B cell (primary cell): ENCODE measurements around the gene CPA5. TPM values are rescaled to one million over a fixed set of nuclear protein-coding genes. Genes with fewer than 3 reads are reported as not detected.

Experiments used
- ATAC-seq: fragments of 200-7000 bp; cut with Tn5 transposase; one replicate; pipeline ENCODE4 v1.10.0; 2021; ENCODE audit warnings: low read depth, mild to moderate bottlenecking, moderate number of reproducible peaks, moderate library complexity
- CTCF ChIA-PET: fragments of 350-600 bp; sonication (Branson Sonifier 250); formaldehyde crosslinking; loops from one replicate; lab custom pipeline; 2021; ENCODE audit warnings: antibody characterized with exemption, inconsistent platforms; lab: Charles Lee
- POLR2A ChIA-PET: fragments of 350-600 bp; sonication (Branson Sonifier 250); formaldehyde crosslinking; loops from one replicate; lab custom pipeline; 2021; ENCODE audit warnings: antibody characterized with exemption; lab: Charles Lee
- DNase-seq: peaks from one replicate; pipeline ENCODE4 v3.0.0; 2013
- H2AFZ ChIP-seq: 2 replicates; pipeline ENCODE4 v1.6.1; 2012; ENCODE audit warnings: mild to moderate bottlenecking, low read depth, low read length; ENCODE audit not compliant: insufficient read depth, poor library complexity, severe bottlenecking
- H3K27ac ChIP-seq, 2 donors: 1 replicate in 1 of 2; 2 replicates in 1 of 2; pipeline ENCODE4 v1.5.1; 2012 to 2013; ENCODE audit warnings: low read length in 2 of 2, mild to moderate bottlenecking in 2 of 2, moderate library complexity in 1 of 2
- H3K27me3 ChIP-seq, 4 experiments: fragments of 200-600 bp in 1 of 4; sonication (generic) in 1 of 4; replicated peaks in 1 of 4; 1 replicate in 2 of 4; 2 replicates in 2 of 4; pipeline versions ENCODE4 v1.6.1 to v1.7.0; 2013 to 2016; ENCODE audit warnings: low read length in 3 of 4, mild to moderate bottlenecking in 2 of 4, mixed read lengths in 1 of 4, moderate library complexity in 1 of 4; ENCODE audit not compliant: insufficient read depth in 4 of 4, control insufficient read depth in 3 of 4; ENCODE audit errors: control extremely low read depth in 1 of 4
- H3K36me3 ChIP-seq, 2 experiments: replicated peaks in 1 of 2; 1 replicate in 1 of 2; 2 replicates in 1 of 2; pipeline versions ENCODE4 v1.6.1 to v1.7.1; 2013; ENCODE audit warnings: low read length in 1 of 2; ENCODE audit not compliant: insufficient read depth in 2 of 2, control insufficient read depth in 1 of 2; ENCODE audit errors: control extremely low read depth in 1 of 2, extremely low read depth in 1 of 2
- H3K4me1 ChIP-seq, 2 donors: fragments of 200-600 bp in 1 of 2; sonication (generic) in 1 of 2; 1 replicate in 1 of 2; 2 replicates in 1 of 2; pipeline versions ENCODE4 v1.5.1 to v1.6.1; 2013 to 2017; ENCODE audit warnings: low read length in 2 of 2; ENCODE audit not compliant: control insufficient read depth in 2 of 2, insufficient read depth in 2 of 2
- H3K4me2 ChIP-seq: replicated peaks from 2 replicates; pipeline ENCODE3; 2012; ENCODE audit warnings: mild to moderate bottlenecking, low read depth, low read length; ENCODE audit not compliant: poor library complexity, severe bottlenecking
- H3K4me3 ChIP-seq, 5 experiments: fragments of 200-600 bp in 1 of 5; sonication (generic) in 1 of 5; 1 replicate in 3 of 5; 2 replicates in 2 of 5; pipeline versions ENCODE4 v1.5.1 to v1.7.0; 2011 to 2016; ENCODE audit warnings: low read length in 4 of 5, mild to moderate bottlenecking in 4 of 5, low read depth in 2 of 5, control low read depth in 1 of 5, moderate library complexity in 1 of 5; ENCODE audit not compliant: insufficient read depth in 1 of 5; ENCODE audit errors: control extremely low read depth in 1 of 5, extremely low read depth in 1 of 5
- H3K79me2 ChIP-seq: fragments of 200-600 bp; sonication (generic); one replicate; pipeline ENCODE4 v1.6.0; 2016; ENCODE audit warnings: low read length; ENCODE audit not compliant: control insufficient read depth, insufficient read depth
- H3K9ac ChIP-seq: fragments of 200-600 bp; sonication (generic); 2 replicates; pipeline ENCODE4 v1.6.1; 2017; ENCODE audit warnings: mild to moderate bottlenecking, low read length, moderate library complexity
- H3K9me3 ChIP-seq, 3 donors: one replicate each; pipeline versions ENCODE4 v1.6.1 to v1.7.1; 2013; ENCODE audit warnings: low read length in 2 of 3; ENCODE audit not compliant: control insufficient read depth in 2 of 3, insufficient read depth in 1 of 3; ENCODE audit errors: control extremely low read depth in 1 of 3
- H4K20me1 ChIP-seq: 2 replicates; pipeline ENCODE4 v1.6.0; 2012; ENCODE audit warnings: mild to moderate bottlenecking, low read length; ENCODE audit not compliant: insufficient read depth, control insufficient read depth, poor library complexity, severe bottlenecking
- H3K27ac Mint-ChIP-seq: one replicate; pipeline ENCODE4 v1.8.0; 2021; ENCODE audit warnings: mixed read lengths
- H3K27me3 Mint-ChIP-seq: one replicate; pipeline ENCODE4 v1.8.0; 2021; ENCODE audit warnings: mixed read lengths
- H3K4me1 Mint-ChIP-seq: one replicate; pipeline ENCODE4 v1.8.0; 2021; ENCODE audit warnings: mixed read lengths
- H3K4me3 Mint-ChIP-seq: one replicate; pipeline ENCODE4 v1.8.0; 2021; ENCODE audit warnings: mixed read lengths
- H3K9me3 Mint-ChIP-seq: one replicate; pipeline ENCODE4 v1.8.0; 2022; ENCODE audit warnings: mixed read lengths; ENCODE audit not compliant: insufficient read depth
- EZH2 ChIP-seq: IDR thresholded peaks from 2 replicates; pipeline ENCODE4 v1.6.1; 2012; ENCODE audit warnings: borderline replicate concordance, low read depth, mild to moderate bottlenecking, moderate library complexity, low read length; ENCODE audit not compliant: insufficient read depth, poor library complexity, severe bottlenecking
- WGBS: methylation state at CpG from one replicate; pipeline ENCODE4 v1.1.5; 2013; ENCODE audit warnings: missing lambda C conversion rate; ENCODE audit not compliant: insufficient coverage; 5-methylcytosine and 5-hydroxymethylcytosine counted together
- intact Hi-C: fragments of 100-400 bp; cut with micrococcal nuclease; formaldehyde crosslinking; loops from one replicate; pipeline ENCODE4 v1.10.0; 2022
- polyA plus RNA-seq: library from polyadenylated mRNA; depleted of rRNA; stranded (reverse); fragments of >200 nt; gene quantifications from 2 replicates; pipeline ENCODE4 v1.2.3, GENCODE V29; 2012
- total RNA-seq, 2 donors: library from RNA; stranded (reverse); fragments of 120-200 nt in 1 of 2; gene quantifications; 1 replicate in 1 of 2; 2 replicates in 1 of 2; pipeline versions ENCODE4 v1.2.3 to v1.2.4, GENCODE V29; 2013 to 2022
- TF ChIP-seq, protein P1 (sequence below): fragments of 200-600 bp; IDR thresholded peaks from one replicate; pipeline ENCODE4 v1.8.0; 2022; ENCODE audit warnings: antibody characterized with exemption, mild to moderate bottlenecking

The CPA5 gene
- total and polyA plus RNA-seq, 2 donors (not counting 1 experiment from before 2014, with no cell fraction given), result not detected

DNA sequence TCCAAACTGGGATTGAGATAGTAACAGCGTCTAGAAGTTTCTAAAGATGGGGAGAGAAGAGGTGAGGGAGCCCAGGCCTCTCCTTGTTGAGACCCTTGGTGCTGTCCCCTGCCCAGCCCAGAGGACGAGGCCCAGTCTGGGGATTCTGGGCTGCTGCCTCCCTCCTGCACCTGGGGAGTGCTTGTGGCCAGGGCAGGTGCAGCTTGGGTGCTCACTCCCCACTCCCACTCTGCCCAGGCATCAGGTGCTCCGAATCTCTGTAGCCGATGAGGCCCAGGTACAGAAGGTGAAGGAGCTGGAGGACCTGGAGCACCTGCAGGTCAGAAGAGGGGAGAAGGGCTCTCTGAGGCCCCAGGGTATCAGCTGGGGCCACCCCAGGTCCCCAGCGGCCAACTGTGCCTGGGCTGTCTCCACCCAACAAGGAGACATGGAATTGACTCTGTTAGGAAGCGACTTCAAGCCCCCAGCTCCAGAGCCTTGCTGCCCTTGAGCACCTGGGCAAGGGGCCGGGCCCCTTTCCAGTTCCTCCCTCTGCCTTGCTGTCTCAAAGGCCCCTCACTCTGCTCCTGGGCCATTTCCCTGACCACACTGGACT, 36.3 kb downstream of the CPA5 start:
- Histone ChIP-seq H3K4me3 (no peak overlapping the region), H3K9me3 (peaks cover 0 to 17% (median 0%) of the 10 kb centered on the region in 3 donors), H3K4me1 (no peaks in the 10 kb centered on the region), H2AFZ (no peak overlapping the region), H3K79me2 (no peaks in the 10 kb centered on the region), H3K4me2 (no peak overlapping the region), H3K9ac (no peak overlapping the region), H3K36me3 (no peaks in the 10 kb centered on the region), H3K27me3 (no peaks in the 10 kb centered on the region), H3K27ac (no peak overlapping the region), H4K20me1 (no peaks in the 10 kb centered on the region)
- no peaks in the 10 kb centered on the region for H3K4me1 Mint-ChIP-seq
- TF ChIP-seq EZH2, result no peak
- TF ChIP-seq, protein P1, sequence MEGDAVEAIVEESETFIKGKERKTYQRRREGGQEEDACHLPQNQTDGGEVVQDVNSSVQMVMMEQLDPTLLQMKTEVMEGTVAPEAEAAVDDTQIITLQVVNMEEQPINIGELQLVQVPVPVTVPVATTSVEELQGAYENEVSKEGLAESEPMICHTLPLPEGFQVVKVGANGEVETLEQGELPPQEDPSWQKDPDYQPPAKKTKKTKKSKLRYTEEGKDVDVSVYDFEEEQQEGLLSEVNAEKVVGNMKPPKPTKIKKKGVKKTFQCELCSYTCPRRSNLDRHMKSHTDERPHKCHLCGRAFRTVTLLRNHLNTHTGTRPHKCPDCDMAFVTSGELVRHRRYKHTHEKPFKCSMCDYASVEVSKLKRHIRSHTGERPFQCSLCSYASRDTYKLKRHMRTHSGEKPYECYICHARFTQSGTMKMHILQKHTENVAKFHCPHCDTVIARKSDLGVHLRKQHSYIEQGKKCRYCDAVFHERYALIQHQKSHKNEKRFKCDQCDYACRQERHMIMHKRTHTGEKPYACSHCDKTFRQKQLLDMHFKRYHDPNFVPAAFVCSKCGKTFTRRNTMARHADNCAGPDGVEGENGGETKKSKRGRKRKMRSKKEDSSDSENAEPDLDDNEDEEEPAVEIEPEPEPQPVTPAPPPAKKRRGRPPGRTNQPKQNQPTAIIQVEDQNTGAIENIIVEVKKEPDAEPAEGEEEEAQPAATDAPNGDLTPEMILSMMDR, result no peak
- no peak for DNase-seq
- no peak overlapping the region for H3K4me3 Mint-ChIP-seq
- ChIA-PET POLR2A (no interaction called here), CTCF (no interaction called here)
- WGBS, result 87% methylated on average over 7 of the region's 7 CpGs
- ATAC-seq, result no peak
- H3K27me3 Mint-ChIP-seq, result no peaks in the 10 kb centered on the region
- intact Hi-C loops, result no loop called here
- H3K27ac Mint-ChIP-seq, result no peak overlapping the region
- peaks cover 5% of the 10 kb centered on the region for H3K9me3 Mint-ChIP-seq

DNA sequence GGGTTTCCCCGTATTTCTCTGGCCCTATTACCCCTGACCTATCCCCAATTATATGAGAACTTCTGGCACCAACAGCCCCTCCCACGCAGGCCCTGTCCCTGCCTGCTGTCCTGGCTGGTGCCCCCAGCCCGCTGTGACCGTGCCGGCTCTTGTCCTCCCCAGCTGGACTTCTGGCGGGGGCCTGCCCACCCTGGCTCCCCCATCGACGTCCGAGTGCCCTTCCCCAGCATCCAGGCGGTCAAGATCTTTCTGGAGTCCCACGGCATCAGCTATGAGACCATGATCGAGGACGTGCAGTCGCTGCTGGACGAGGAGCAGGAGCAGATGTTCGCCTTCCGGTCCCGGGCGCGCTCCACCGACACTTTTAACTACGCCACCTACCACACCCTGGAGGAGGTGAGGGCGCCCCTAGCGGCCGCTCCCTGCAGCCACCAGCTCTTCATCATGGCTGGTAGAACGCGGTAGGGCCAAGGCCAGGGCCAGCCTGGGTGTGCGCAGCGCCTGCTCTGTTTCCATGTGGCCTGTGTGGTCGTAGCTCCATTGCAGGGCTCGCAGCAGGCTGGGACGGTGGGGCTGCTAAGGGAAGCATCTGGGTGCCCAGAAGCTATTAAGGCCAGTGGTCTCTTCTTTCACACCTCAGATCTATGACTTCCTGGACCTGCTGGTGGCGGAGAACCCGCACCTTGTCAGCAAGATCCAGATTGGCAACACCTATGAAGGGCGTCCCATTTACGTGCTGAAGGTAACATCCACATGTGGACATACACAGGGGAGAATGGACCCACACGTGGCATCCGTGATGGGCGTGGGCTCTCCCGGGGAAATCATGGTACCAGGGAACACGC, 37.1 kb downstream of the CPA5 start:
- H3K9me3 ChIP-seq, result peaks cover 0 to 16% (median 0%) of the 10 kb centered on the region in 3 donors
- ChIA-PET CTCF (no interaction called here), POLR2A (interaction anchor here (0.5 kb wide), 1 partner anchor 238 kb away, joined by 3 read pairs; no protein-coding TSS in a partner anchor)
- H4K20me1 ChIP-seq, result no peaks in the 10 kb centered on the region
- H3K79me2 ChIP-seq, result no peaks in the 10 kb centered on the region
- H3K4me1 ChIP-seq, result no peaks in the 10 kb centered on the region
- no peak overlapping the region for H3K9ac ChIP-seq
- intact Hi-C loops, result no loop called here
- no peak overlapping the region for H3K4me3 ChIP-seq
- H3K27ac Mint-ChIP-seq, result no peak overlapping the region
- ATAC-seq (no peak), DNase-seq (no peak)
- no peak overlapping the region for H3K4me3 Mint-ChIP-seq
- no peak overlapping the region for H3K27ac ChIP-seq
- no peak for TF ChIP-seq EZH2
- TF ChIP-seq, protein P1, result no peak
- no peak overlapping the region for H3K4me2 ChIP-seq
- H3K9me3 Mint-ChIP-seq, result peaks cover under 1% of the 10 kb centered on the region
- H3K27me3 Mint-ChIP-seq, result no peaks in the 10 kb centered on the region
- H2AFZ ChIP-seq, result no peak overlapping the region
- H3K4me1 Mint-ChIP-seq, result no peaks in the 10 kb centered on the region
- 97% methylated on average over 31 of the region's 41 CpGs for WGBS
- H3K36me3 ChIP-seq, result no peaks in the 10 kb centered on the region
- no peaks in the 10 kb centered on the region for H3K27me3 ChIP-seq
